Measurements from ENCODE around the gene BCDIN3D.

DNA sequence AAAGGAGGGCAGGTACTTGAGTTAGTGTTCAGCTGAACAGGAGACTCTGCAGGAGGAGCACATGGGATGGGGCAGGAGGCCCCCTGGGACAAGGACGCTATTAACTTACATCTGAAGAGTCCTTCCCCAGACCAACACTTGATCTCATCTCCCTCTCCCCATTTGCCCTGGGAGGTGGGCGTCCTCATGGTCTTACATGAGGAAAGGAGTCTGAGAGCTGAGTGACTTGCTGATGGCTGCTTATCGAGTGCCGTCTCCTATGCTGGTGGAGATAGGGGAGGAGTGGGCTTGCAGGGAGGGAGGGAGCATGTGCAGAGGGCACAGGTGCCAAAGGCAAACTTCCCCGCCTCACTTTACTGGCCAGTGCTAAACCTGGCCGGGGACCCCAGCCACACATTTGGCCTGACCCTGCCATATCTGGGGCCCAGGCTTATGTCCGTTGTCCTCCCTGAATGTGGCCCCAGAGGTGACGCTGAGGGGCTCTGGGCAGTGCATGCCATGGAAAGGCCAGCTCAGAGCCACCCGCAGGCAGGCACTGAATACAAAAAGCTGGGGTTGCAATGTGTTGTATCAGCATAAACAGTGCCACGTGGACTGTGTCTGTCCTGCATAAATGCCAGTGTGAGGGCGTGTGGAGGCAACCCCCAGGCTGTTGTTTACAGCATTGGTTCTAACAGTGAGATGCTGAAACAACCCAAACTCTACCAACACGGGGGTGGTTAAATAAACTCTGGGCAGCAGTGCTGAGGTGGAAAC is 31.4 kb upstream of the BCDIN3D start:
- TF ChIP-seq, protein P1, sequence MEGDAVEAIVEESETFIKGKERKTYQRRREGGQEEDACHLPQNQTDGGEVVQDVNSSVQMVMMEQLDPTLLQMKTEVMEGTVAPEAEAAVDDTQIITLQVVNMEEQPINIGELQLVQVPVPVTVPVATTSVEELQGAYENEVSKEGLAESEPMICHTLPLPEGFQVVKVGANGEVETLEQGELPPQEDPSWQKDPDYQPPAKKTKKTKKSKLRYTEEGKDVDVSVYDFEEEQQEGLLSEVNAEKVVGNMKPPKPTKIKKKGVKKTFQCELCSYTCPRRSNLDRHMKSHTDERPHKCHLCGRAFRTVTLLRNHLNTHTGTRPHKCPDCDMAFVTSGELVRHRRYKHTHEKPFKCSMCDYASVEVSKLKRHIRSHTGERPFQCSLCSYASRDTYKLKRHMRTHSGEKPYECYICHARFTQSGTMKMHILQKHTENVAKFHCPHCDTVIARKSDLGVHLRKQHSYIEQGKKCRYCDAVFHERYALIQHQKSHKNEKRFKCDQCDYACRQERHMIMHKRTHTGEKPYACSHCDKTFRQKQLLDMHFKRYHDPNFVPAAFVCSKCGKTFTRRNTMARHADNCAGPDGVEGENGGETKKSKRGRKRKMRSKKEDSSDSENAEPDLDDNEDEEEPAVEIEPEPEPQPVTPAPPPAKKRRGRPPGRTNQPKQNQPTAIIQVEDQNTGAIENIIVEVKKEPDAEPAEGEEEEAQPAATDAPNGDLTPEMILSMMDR (IDR thresholded peaks at IDR 0.05; ENCODE audit: low read length): no peak
- TF ChIP-seq EZH2 (IDR thresholded peaks at IDR 0.05; ENCODE audit: borderline replicate concordance, low read length): no peak

Measured in OCI-LY1 (cell line).